Neuronal stem cell (in vitro differentiated cells): ENCODE data around the gene MRM1.
"Not testable (repeated sequence)": the region's sequence is repeated elsewhere in the genome, so short reads cannot be mapped to it uniquely, and the experiment has no call there.

Experiments
- DNase-seq: peaks from one replicate; pipeline ENCODE4 v3.0.0-alpha.2; 2013; ENCODE audit warnings: low spot score
- H2AFZ ChIP-seq: one replicate; pipeline ENCODE4 v1.6.1; 2013; ENCODE audit warnings: mild to moderate bottlenecking, low read length, inconsistent platforms
- H2AK5ac ChIP-seq: 2 replicates; pipeline ENCODE4 v1.6.1; 2013; ENCODE audit warnings: low read depth, mild to moderate bottlenecking, inconsistent platforms, low read length, moderate library complexity, mixed read lengths
- H2BK120ac ChIP-seq: 2 replicates; pipeline ENCODE4 v1.6.1; 2013; ENCODE audit warnings: low read depth, mild to moderate bottlenecking, inconsistent platforms, low read length, moderate library complexity, mixed read lengths
- H2BK12ac ChIP-seq: one replicate; pipeline ENCODE4 v1.6.1; 2013; ENCODE audit warnings: low read length, inconsistent platforms
- H2BK15ac ChIP-seq: 2 replicates; pipeline ENCODE4 v1.6.1; 2013; ENCODE audit warnings: mild to moderate bottlenecking, low read length, inconsistent platforms, mixed read lengths
- H2BK5ac ChIP-seq: one replicate; pipeline ENCODE4 v1.6.1; 2013; ENCODE audit warnings: inconsistent platforms, mild to moderate bottlenecking, low read length, moderate library complexity
- H3K14ac ChIP-seq: one replicate; pipeline ENCODE4 v1.6.1; 2013; ENCODE audit warnings: low read length, inconsistent platforms
- H3K18ac ChIP-seq: 2 replicates; pipeline ENCODE4 v1.6.1; 2013; ENCODE audit warnings: low read length, inconsistent platforms
- H3K23ac ChIP-seq: 2 replicates; pipeline ENCODE4 v1.6.1; 2013; ENCODE audit warnings: low read depth, mild to moderate bottlenecking, mixed read lengths, low read length, inconsistent platforms; ENCODE audit not compliant: poor library complexity
- H3K27ac ChIP-seq: replicated peaks from 3 replicates; pipeline ENCODE4 v1.5.1; 2013; ENCODE audit warnings: low read length, inconsistent platforms
- H3K27me3 ChIP-seq, 3 experiments: 2 replicates each; pipeline ENCODE4 v1.6.1; 2013; ENCODE audit warnings: low read length in 3 of 3, mild to moderate bottlenecking in 2 of 3, inconsistent platforms in 1 of 3, low read depth in 1 of 3, mixed read lengths in 1 of 3, moderate library complexity in 1 of 3; ENCODE audit not compliant: control insufficient read depth in 3 of 3, insufficient read depth in 3 of 3
- H3K36me3 ChIP-seq, 2 donors: replicated peaks in 1 of 2; 2 replicates each; pipeline ENCODE4 v1.6.1; 2013; ENCODE audit warnings: low read length in 2 of 2; ENCODE audit not compliant: control insufficient read depth in 2 of 2, insufficient read depth in 2 of 2
- H3K4ac ChIP-seq: 2 replicates; pipeline ENCODE4 v1.6.1; 2013; ENCODE audit warnings: inconsistent platforms, mild to moderate bottlenecking, low read length, moderate library complexity
- H3K4me1 ChIP-seq, 2 donors: 1 replicate in 1 of 2; 2 replicates in 1 of 2; pipeline ENCODE4 v1.6.1; 2013; ENCODE audit warnings: low read length in 2 of 2, low read depth in 1 of 2; ENCODE audit not compliant: control insufficient read depth in 2 of 2, insufficient read depth in 1 of 2
- H3K4me2 ChIP-seq: one replicate; pipeline ENCODE4 v1.6.1; 2013; ENCODE audit warnings: mild to moderate bottlenecking, low read length, inconsistent platforms; ENCODE audit not compliant: insufficient read depth, poor library complexity, severe bottlenecking
- H3K4me3 ChIP-seq, 2 donors: 2 replicates each; pipeline ENCODE4 v1.5.1; 2013; ENCODE audit warnings: low read length in 2 of 2, mild to moderate bottlenecking in 2 of 2, inconsistent platforms in 1 of 2, moderate library complexity in 1 of 2
- H3K79me1 ChIP-seq: one replicate; pipeline ENCODE4 v1.6.1; 2013; ENCODE audit warnings: low read depth, mild to moderate bottlenecking, inconsistent platforms, low read length, moderate library complexity
- H3K9ac ChIP-seq: one replicate; pipeline ENCODE4 v1.6.1; 2013; ENCODE audit warnings: mild to moderate bottlenecking, low read depth, low read length, inconsistent platforms; ENCODE audit not compliant: poor library complexity
- H3K9me3 ChIP-seq, 2 donors: replicated peaks in 1 of 2; 2 replicates each; pipeline versions ENCODE3 to v1.6.1; 2013; ENCODE audit warnings: low read length in 2 of 2, mild to moderate bottlenecking in 2 of 2, inconsistent platforms in 1 of 2, low read depth in 1 of 2, mixed read lengths in 1 of 2, moderate library complexity in 1 of 2; ENCODE audit not compliant: control insufficient read depth in 2 of 2, insufficient read depth in 1 of 2
- H4K8ac ChIP-seq: one replicate; pipeline ENCODE4 v1.6.1; 2013; ENCODE audit warnings: low read depth, mild to moderate bottlenecking, inconsistent platforms, low read length, moderate library complexity
- H4K91ac ChIP-seq: one replicate; pipeline ENCODE4 v1.6.1; 2013; ENCODE audit warnings: low read length, low read depth, mild to moderate bottlenecking, inconsistent platforms; ENCODE audit not compliant: poor library complexity
- WGBS, 2 donors: extraction: QIAGEN DNeasy Blood & Tissue Kit; methylation state at CpG; one replicate each; pipeline ENCODE4 v1.1.7; 2013; ENCODE audit warnings: missing lambda C conversion rate in 2 of 2, mixed read lengths in 1 of 2; ENCODE audit not compliant: insufficient read length in 2 of 2, insufficient replicate concordance in 1 of 2; ENCODE audit errors: extremely low coverage in 2 of 2; 5-methylcytosine and 5-hydroxymethylcytosine counted together

Gene MRM1

DNA sequence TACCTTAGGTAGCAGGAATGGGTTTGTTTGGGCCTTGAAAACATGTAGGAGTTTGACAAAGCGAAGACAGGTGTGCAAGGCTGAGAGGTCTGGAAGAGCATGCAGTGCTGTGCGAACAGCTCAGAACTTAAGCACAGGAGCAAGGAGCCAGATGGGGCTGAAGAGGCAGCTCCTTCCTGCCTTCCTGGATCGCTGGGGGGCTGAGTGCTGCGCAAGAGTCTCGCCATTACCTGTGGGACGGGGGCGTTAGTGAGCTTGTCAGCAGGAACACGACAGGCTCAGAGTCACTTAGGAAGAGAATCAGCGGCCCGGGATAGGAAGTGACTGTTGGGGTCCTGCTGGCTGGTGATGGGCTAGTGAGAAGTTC lies 464 bp upstream of the MRM1 start:
- Histone ChIP-seq H2BK5ac (peak overlapping the region; percentile 45), H2AFZ (peak overlapping the region; percentile 94)
- WGBS, 2 donors: no CpG with 5 or more reads among the region's 10 CpGs

DNA sequence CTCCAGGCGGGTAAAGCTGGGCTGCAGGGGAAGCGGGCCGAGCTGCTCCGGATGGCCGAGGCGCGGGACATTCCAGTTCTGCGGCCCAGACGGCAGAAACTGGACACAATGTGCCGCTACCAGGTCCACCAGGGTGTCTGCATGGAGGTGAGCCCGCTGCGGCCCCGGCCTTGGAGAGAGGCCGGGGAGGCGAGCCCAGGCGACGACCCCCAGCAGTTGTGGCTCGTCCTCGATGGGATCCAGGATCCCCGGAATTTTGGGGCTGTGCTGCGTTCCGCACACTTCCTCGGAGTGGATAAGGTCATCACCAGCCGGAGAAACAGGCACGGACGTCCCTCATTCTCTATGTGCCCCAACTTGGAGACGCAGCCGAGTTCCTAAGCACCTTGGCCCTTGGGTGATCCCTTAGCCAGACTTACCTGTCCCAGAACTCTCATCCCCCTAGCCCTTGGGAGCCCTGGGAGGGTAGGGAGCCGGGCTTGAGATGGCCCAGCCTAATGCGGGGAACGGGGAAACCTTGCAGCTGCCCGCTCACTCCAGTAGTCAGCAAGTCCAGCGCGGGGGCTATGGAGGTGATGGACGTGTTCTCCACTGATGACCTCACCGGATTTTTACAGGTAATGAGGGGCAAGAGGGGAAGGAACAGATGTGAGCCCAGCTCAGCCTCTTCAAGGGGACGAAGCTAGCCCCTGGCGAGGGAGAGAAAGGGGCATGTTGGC lies 806 bp downstream of the MRM1 start:
- Histone ChIP-seq H2BK15ac (peak overlapping the region; percentile 22), H3K9ac (peak overlapping the region; percentile 85), H3K18ac (peak overlapping the region; percentile 25), H2BK5ac (peak overlapping the region; percentile 45), H3K4me2 (peak overlapping the region; percentile 85), H3K14ac (peak overlapping the region; percentile 21), H3K79me1 (peaks cover 2% of the 10 kb centered on the region), H2AK5ac (no peak overlapping the region), H3K4me3 (peak overlapping the region; percentile 67 to 87), H2BK120ac (no peak overlapping the region), H3K4me1 (peaks cover 13 to 15% of the 10 kb centered on the region in 2 donors), H3K36me3 (peaks cover 6 to 11% of the 10 kb centered on the region in 2 donors), H3K27me3 (peaks cover 0 to 2% (median 0%) of the 10 kb centered on the region in 3 experiments), H3K4ac (no peak overlapping the region), H3K23ac (peak overlapping the region; percentile 95), H3K9me3 (no peaks in the 10 kb centered on the region), H2BK12ac (no peak overlapping the region), H3K27ac (no peak overlapping the region), H4K8ac (no peak overlapping the region), H2AFZ (peak overlapping the region; percentile 94), H4K91ac (no peak overlapping the region)
- no peak for DNase-seq
- WGBS, 2 donors: no CpG with 5 or more reads among the region's 38 CpGs

More for the DNA sequence above, 464 bp upstream of the MRM1 start:
- peak overlapping the region; percentile 65 for H3K9ac ChIP-seq
- peaks cover 2% of the 10 kb centered on the region for H3K79me1 ChIP-seq
- H2BK12ac ChIP-seq: no peak overlapping the region
- no peak overlapping the region for H2AK5ac ChIP-seq
- no peaks in the 10 kb centered on the region for H3K9me3 ChIP-seq
- peak overlapping the region; percentile 95 for H3K23ac ChIP-seq
- peak overlapping the region; percentile 2 for H3K18ac ChIP-seq
- H3K14ac ChIP-seq: no peak overlapping the region
- no peak for DNase-seq
- H3K4me1 ChIP-seq: peaks cover 13 to 15% of the 10 kb centered on the region in 2 donors
- H3K27me3 ChIP-seq: peaks cover 0 to 2% (median 0%) of the 10 kb centered on the region in 3 experiments
- peak overlapping the region; percentile 65 for H3K27ac ChIP-seq
- H3K4ac ChIP-seq: no peak overlapping the region
- H4K8ac ChIP-seq: no peak overlapping the region
- H2BK120ac ChIP-seq: no peak overlapping the region
- H3K36me3 ChIP-seq: peaks cover 9 to 21% of the 10 kb centered on the region in 2 donors
- H3K4me2 ChIP-seq: peak overlapping the region; percentile 85
- H3K4me3 ChIP-seq: peak overlapping the region; percentile 67 to 69
- no peak overlapping the region for H2BK15ac ChIP-seq
- no peak overlapping the region for H4K91ac ChIP-seq

DNA sequence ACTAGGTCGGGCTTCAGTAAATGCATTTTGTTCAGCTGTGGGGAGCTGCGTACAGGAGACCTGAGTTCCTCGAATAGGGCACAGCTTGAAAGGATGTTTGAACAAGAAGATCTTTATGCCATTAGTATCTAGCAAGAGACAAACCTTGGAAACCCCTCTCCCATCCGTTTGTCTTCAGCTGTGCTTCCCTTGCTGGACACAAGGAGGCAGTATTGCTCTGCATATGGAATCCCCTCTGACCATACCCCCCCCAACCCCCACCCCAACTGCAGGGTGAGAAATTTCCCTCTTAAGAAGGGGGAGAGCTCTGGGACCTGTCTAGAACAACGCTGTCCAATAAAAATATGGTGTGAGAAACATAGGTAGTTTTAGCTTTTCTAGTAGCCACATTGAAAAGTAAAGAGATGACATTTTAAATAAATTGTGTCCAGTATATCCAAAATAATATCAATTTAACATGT lies 1.6 kb downstream of the MRM1 start:
- Histone ChIP-seq H3K9ac (no peak overlapping the region), H3K79me1 (peaks cover 2% of the 10 kb centered on the region)

GRCh38 chr17:36605028-36605427 lies 3.6 kb downstream of the MRM1 start:
- not testable (repeated sequence) for H3K4me3 ChIP-seq, H3K23ac ChIP-seq, H2BK5ac ChIP-seq, H2BK12ac ChIP-seq, H3K79me1 ChIP-seq, H3K18ac ChIP-seq, H3K27me3 ChIP-seq, H3K27ac ChIP-seq, H3K4ac ChIP-seq, H2BK120ac ChIP-seq, DNase-seq, H2AFZ ChIP-seq, H4K91ac ChIP-seq, H3K14ac ChIP-seq, H4K8ac ChIP-seq, H3K4me2 ChIP-seq, H3K9me3 ChIP-seq, H2BK15ac ChIP-seq, H3K36me3 ChIP-seq, H3K9ac ChIP-seq, H2AK5ac ChIP-seq
- WGBS, 2 donors: no CpG with 5 or more reads among the region's 5 CpGs
- H3K4me1 ChIP-seq: peaks cover 13 to 15% of the 10 kb centered on the region in 2 donors

More for the DNA sequence above, 1.6 kb downstream of the MRM1 start:
- H3K23ac ChIP-seq: no peak overlapping the region
- H4K91ac ChIP-seq: no peak overlapping the region
- peak overlapping the region; percentile 85 for H3K4me2 ChIP-seq
- peak overlapping the region; percentile 94 for H2AFZ ChIP-seq
- peaks cover 6 to 7% of the 10 kb centered on the region in 2 donors for H3K36me3 ChIP-seq
- H3K27me3 ChIP-seq: peaks cover 0 to 2% (median 0%) of the 10 kb centered on the region in 3 experiments
- peaks cover 13 to 15% of the 10 kb centered on the region in 2 donors for H3K4me1 ChIP-seq
- H2AK5ac ChIP-seq: no peak overlapping the region
- H4K8ac ChIP-seq: no peak overlapping the region
- no peak overlapping the region for H3K27ac ChIP-seq
- no CpG with 5 or more reads among the region's 5 CpGs for WGBS, 2 donors
- no peak overlapping the region for H3K18ac ChIP-seq
- DNase-seq: peak; percentile 74
- H3K4ac ChIP-seq: no peak overlapping the region
- no peak overlapping the region for H2BK15ac ChIP-seq
- no peak overlapping the region for H2BK120ac ChIP-seq
- H3K4me3 ChIP-seq: peak overlapping the region; percentile 67 to 87
- no peak overlapping the region for H2BK12ac ChIP-seq
- no peaks in the 10 kb centered on the region for H3K9me3 ChIP-seq
- H3K14ac ChIP-seq: no peak overlapping the region
- H2BK5ac ChIP-seq: no peak overlapping the region
